PC-3 (cell line): ENCODE measurements around the gene GANC.

ENCODE experiments used
- EZH2 ChIP-seq: fragments of 300-600 bp; sonication (generic); IDR thresholded peaks from one replicate; pipeline ENCODE4 v1.6.1; 2017; ENCODE audit warnings: antibody characterized with exemption, mild to moderate bottlenecking, low read length; ENCODE audit not compliant: unreplicated experiment
- EZH2phosphoT487 ChIP-seq: fragments of 300-600 bp; sonication (generic); IDR thresholded peaks from 2 replicates; pipeline ENCODE4 v1.6.1; 2018; ENCODE audit warnings: mild to moderate bottlenecking, antibody characterized with exemption, low read length, borderline replicate concordance
- TF ChIP-seq, protein P1 (sequence below): fragments of 300-600 bp; sonication (generic); conservative IDR thresholded peaks from 2 replicates; pipeline ENCODE4 v1.5.1; 2017; ENCODE audit warnings: antibody characterized with exemption, low read depth, mild to moderate bottlenecking, low read length

DNA sequence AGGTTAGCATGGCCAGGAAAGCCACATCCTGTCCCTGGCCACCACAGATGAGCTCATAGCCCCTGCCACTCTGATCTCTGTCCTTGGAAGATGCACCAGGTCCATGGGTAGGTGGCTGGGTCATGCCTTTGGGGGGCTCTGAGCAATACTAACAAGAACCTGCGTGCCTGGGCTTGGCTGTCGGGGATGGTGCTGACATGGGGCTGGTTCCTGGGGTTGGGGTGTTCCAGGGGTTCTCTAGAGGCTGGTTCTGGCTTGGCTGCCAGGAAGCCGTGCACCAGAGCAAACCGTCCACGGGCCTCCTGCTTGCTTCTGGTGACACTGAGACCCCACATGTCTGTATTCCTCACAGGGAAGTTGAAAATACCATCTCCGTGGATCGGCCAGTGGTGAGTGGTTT, 130.4 kb downstream of the GANC start:
- TF ChIP-seq, protein P1, sequence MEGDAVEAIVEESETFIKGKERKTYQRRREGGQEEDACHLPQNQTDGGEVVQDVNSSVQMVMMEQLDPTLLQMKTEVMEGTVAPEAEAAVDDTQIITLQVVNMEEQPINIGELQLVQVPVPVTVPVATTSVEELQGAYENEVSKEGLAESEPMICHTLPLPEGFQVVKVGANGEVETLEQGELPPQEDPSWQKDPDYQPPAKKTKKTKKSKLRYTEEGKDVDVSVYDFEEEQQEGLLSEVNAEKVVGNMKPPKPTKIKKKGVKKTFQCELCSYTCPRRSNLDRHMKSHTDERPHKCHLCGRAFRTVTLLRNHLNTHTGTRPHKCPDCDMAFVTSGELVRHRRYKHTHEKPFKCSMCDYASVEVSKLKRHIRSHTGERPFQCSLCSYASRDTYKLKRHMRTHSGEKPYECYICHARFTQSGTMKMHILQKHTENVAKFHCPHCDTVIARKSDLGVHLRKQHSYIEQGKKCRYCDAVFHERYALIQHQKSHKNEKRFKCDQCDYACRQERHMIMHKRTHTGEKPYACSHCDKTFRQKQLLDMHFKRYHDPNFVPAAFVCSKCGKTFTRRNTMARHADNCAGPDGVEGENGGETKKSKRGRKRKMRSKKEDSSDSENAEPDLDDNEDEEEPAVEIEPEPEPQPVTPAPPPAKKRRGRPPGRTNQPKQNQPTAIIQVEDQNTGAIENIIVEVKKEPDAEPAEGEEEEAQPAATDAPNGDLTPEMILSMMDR = no peak
- TF ChIP-seq EZH2 = no peak
- no peak for TF ChIP-seq EZH2phosphoT487
